ENCODE measurements around the gene BTBD16.

BTBD16 gene

GRCh38 chr10:122343135-122343800 lies 72.2 kb downstream of the BTBD16 start:
- DNase-seq (ENCODE audit: low read depth in 2 of 2), result no peak

- no peak for DNase-seq (ENCODE audit: low read depth in 2 of 2)
Measured at GRCh38 chr10:122343936-122344335, 72.8 kb downstream of the BTBD16 start.

DNA sequence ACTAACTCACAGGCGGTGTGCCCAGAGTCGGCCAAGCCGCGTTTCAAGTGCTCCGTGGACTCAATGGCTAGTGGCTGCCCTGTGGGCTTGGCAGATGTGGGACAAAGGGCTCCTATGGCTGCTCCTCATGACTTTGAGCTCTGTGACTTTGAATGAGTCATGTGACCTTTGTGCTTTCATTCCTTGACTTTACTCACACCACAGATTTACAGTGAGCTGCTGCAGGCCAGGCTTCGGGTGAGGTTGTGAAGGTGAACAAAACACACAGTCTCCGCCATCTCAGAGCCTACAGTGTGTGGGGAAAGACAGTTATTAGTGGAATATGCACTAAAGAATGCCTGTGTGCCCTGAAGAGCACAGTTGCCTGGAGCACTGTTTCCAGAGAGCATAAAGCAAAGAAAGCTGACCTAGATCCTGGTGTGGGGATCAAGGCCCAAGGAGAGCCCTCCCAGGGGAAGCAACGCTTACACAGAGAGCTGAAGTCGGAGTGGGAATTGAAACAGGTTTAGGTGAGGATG lies 73.7 kb downstream of the BTBD16 start:
- DNase-seq (ENCODE audit: low read depth in 2 of 2), result no peak

- DNase-seq (ENCODE audit: low read depth in 2 of 2), result no peak
Measured at GRCh38 chr10:122346326-122346950, 75.3 kb downstream of the BTBD16 start.

DNA sequence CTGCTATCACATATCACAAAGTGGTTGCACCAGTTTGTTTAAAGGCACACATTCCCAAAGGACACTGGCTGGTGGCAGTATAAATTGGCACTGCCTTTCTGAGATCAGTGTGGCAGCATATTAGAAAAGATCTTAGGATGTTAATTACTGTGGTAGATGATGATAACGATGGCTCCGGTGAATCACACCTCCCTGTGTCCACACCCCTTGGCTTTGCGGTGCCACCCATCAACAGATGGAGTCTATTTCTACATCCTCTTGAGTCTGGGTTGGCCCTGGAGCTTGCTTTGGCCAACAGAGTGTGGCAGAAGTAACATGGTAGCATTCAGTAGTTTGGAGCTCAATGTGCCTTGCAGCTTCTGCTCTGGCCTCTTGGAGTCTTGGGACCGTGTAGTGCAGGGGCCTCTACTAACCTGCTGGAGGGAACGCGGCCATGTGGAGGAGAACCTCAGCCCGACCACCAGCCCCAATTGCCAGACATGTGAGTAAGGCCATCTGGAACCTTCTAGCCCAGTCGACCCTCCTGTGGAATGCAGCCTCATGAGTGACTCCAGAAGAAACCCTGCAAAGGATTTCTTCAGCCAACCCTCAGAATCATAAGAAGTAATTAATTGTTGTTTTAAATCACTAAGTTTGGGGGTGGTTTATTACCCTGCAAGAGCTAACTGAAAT lies 76.2 kb downstream of the BTBD16 start:
- DNase-seq (ENCODE audit: low read depth in 2 of 2), result no peak

DNA sequence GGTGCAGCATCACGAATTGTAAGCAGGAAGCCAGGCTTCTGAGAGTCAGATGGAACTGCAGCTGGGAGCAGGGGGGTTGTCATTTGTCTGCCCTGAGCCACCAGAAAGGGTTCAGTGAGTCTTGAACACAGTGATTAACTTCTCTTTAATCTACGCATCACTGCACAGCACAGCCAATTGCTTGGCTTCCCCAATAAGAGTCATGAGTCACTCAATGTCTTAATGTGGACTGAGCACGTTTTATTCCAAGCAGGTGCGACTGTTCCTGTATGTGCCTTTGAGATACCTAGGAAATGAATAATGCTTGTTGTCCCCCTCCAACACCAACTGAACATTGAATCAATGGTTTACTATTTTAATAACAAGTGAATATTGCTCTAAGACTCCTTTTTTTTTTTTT lies 77.4 kb downstream of the BTBD16 start:
- no peak for DNase-seq (ENCODE audit: low read depth in 2 of 2)

GRCh38 chr10:122348935-122349361 lies 77.9 kb downstream of the BTBD16 start:
- no peak for DNase-seq (ENCODE audit: low read depth in 2 of 2)

- DNase-seq (ENCODE audit: low read depth in 2 of 2), result no peak
Measured at GRCh38 chr10:122349758-122350369, 78.8 kb downstream of the BTBD16 start.

DNA sequence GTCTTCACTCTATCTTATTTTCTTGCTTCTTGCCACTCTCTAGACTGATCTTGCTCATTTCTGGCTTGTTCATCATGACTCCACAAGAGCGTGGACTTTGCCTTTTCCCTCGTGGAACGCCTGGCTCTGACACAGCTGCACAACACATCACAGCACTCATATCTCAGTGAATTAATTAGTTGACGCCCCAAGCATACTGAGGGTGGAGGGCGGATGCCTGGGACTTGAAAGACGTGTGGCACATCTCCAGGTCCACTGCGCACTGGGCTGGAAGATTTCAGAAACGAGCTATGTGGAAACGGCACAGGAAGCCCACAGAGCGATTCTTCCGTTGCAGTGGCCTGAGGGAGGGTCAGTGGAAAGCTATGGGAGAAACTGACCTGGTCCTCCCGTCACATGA lies 79.8 kb downstream of the BTBD16 start:
- DNase-seq (ENCODE audit: low read depth in 2 of 2), result no peak

DNA sequence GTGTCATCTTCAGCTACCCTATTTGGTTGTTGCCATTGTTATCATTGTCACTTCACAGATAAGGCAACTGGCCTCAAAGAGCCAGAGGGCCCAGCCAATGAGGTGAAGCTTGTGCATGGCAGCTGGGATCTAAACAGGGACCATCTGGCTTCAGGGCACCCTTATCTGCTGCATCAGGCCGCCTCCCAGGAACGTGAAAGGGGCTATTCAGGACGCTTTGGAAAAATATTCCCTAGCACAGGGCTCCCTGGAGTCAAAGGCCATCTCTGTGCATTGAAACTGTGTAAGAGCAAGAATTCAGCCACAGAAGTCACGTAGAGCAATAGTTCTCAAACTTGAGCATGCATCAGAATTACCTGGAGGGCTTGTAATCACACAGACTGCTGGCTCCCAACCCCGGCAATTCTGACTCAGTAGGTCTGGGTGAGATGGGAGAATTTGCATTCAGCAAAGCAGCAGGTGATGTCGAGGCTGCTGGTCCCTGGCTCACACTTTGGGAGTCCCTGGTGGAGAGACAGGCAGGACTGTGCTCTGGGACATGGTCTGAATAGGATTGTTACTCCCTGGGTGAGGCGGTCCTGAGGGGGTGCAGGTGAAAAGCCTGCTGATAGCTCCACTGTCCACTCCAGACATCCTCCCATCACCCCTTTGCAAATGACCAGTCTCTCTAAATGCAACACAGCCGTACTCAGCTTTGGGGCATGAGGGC lies 81.9 kb downstream of the BTBD16 start:
- no peak for DNase-seq (ENCODE audit: low read depth in 2 of 2)

GRCh38 chr10:122354383-122354782 lies 83.3 kb downstream of the BTBD16 start:
- DNase-seq (ENCODE audit: low read depth in 2 of 2), result no peak

GRCh38 chr10:122357685-122358084 lies 86.6 kb downstream of the BTBD16 start:
- no peak for DNase-seq (ENCODE audit: low read depth in 2 of 2)

DNA sequence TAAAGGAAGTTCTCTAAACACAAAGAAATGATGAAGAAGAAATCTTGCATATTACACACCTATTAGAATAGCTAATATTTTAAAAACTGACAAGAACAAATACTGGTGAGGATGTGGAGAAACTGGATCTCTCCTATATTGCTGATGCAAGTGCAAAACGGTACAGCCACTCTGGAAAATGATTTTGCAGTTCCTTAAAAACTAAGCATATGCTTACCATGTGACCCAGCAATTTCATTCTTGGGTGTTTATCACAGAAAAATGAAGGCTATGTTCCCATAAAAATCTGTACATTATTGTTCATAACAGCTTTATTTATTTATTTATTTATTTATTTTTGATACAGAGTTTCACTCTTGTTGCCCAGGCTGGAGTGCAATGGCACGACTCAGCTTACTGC lies 88.5 kb downstream of the BTBD16 start:
- no peak for DNase-seq (ENCODE audit: low read depth in 2 of 2)

- DNase-seq (ENCODE audit: low read depth in 2 of 2), result no peak
Measured at GRCh38 chr10:122361046-122361445, 90.0 kb downstream of the BTBD16 start.

GRCh38 chr10:122362031-122362592 lies 91.0 kb downstream of the BTBD16 start:
- no peak for DNase-seq (ENCODE audit: low read depth in 2 of 2)

DNA sequence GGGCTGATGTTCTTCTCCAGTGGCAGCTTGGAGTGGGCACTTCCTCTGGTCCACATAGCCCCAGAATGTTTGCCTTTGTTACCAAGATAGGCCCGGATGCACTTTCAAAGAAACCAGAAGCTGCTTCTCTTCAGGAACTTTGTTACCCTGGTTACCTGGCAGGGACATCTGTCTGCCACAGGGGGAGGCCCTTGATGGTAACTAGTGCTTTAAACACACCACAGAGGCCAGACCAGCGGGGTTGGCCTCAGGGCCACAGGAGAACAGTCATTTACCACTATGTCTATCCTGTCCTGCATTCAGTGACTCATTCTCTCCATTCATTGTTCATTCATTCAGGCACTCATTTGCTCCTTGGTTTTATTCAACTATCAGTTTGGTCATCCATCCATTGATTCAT lies 91.5 kb downstream of the BTBD16 start:
- no peak for DNase-seq (ENCODE audit: low read depth in 2 of 2)

DNA sequence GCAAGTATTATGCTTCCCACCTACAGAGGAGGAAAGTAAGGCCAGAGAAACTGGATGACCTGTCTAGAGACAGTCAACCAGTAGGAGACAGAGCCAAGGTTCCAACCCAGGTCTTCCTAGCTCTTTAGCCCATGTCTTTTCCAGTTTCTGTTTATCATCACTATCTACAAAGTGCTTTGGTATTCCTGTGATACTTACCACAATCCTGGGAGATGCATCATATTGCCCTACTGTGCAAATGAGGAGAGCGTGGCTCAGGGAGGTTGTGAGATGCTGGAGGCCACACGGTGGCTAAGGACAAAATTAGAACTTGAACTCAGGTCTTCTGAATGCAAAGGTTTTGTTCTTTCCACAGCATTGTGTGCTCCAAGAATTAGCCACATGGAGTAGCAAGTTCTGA lies 92.2 kb downstream of the BTBD16 start:
- no peak for DNase-seq (ENCODE audit: low read depth in 2 of 2)

GRCh38 chr10:122363722-122364463 lies 92.8 kb downstream of the BTBD16 start:
- no peak for DNase-seq (ENCODE audit: low read depth in 2 of 2)

DNA sequence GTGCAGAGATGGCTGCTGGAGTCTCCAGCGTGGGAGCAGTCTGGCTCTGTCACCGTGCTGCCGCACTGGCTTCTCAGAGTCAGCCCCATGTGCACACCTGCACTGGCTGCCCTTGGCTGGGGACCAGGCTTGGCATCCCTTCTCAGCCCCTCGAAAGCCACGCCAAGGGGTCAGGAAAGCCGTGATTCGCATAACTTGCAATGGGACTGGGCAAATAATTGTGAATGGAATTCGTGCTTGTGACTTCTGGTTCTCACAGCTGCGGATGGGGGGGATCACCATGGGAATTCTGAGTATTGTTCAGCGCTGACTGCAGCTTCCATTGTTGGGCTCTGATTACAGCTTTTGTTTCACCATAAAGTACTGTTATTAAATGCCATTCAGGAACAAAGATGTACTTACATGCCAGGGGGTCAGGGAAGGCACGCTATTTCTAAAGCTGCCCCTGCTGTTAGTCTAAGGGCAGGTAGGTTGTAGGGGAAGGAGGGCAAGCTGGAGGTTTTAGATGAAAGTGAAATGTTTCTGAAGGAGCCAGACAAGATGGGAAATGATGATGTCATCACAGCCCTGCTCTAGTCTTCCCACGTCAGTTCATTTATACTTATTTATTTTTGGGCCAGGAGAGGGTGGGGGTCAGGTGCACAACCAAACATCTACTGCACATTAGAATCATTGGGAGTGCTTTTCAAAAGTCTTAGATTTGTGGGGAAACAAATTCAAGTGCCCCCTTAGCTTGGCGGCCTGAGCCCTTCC lies 97.6 kb downstream of the BTBD16 start:
- no peak for DNase-seq (ENCODE audit: low read depth in 2 of 2)

DNA sequence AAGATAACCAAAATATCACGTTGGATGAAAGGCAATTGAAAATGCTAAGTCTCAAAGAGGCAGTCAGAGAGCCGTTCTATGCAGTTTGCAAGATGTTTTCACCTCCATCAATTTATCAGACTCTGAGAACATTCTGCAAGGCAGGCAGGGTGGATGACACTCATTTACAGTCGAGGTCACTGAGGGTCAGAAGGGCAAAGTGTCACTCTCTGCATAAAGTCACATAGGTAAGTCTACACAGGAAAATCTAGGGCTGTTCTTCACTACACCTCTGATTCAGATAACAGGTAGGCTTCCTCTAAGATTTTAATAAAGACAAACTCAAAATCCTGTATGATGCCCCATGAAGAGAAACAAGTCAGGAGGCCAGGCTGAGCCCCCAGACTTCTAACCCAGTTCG lies 102.0 kb downstream of the BTBD16 start:
- DNase-seq (ENCODE audit: low read depth in 2 of 2), result no peak
